Endothelial cell (in vitro differentiated cells): ENCODE data around the gene ZNF827. TPM values are rescaled to one million over a fixed set of nuclear protein-coding genes. Genes with fewer than 3 reads are reported as not detected.

ENCODE experiments used
- DNase-seq: peaks from one replicate; pipeline ENCODE4 v3.0.0; 2021; ENCODE audit warnings: low spot score
- H3K27ac Mint-ChIP-seq: one replicate; pipeline ENCODE4 v1.8.0; 2021; ENCODE audit warnings: mixed read lengths, inconsistent platforms; ENCODE audit not compliant: unreplicated experiment
- H3K27me3 Mint-ChIP-seq: one replicate; pipeline ENCODE4 v1.8.0; 2021; ENCODE audit warnings: mild to moderate bottlenecking, moderate library complexity, mixed read lengths, inconsistent platforms; ENCODE audit not compliant: unreplicated experiment
- H3K36me3 Mint-ChIP-seq: one replicate; pipeline ENCODE4 v1.8.0; 2021; ENCODE audit warnings: mild to moderate bottlenecking, low read depth, mixed read lengths, inconsistent platforms; ENCODE audit not compliant: unreplicated experiment
- H3K4me1 Mint-ChIP-seq: one replicate; pipeline ENCODE4 v1.8.0; 2021; ENCODE audit warnings: mild to moderate bottlenecking, mixed read lengths, inconsistent platforms; ENCODE audit not compliant: unreplicated experiment
- H3K4me3 Mint-ChIP-seq: one replicate; pipeline ENCODE4 v1.8.0; 2021; ENCODE audit warnings: mild to moderate bottlenecking, mixed read lengths, inconsistent platforms; ENCODE audit not compliant: unreplicated experiment
- H3K9me3 Mint-ChIP-seq: one replicate; pipeline ENCODE4 v1.8.0; 2021; ENCODE audit warnings: mixed read lengths, inconsistent platforms; ENCODE audit not compliant: unreplicated experiment
- total RNA-seq: library from RNA; stranded (reverse); fragmentation: NEBNext Ultra II Directional; extraction: Animal tissue kit (Norgen Biotek cat#: 25700); gene quantifications from one replicate; pipeline ENCODE4 v1.2.1, GENCODE V29; 2021; ENCODE audit not compliant: unreplicated experiment
- TF ChIP-seq, protein P1 (sequence below): fragments of 200-600 bp; sonication (generic); IDR thresholded peaks from one replicate; pipeline ENCODE4 v1.5.0; 2021; ENCODE audit warnings: antibody characterized with exemption; ENCODE audit not compliant: unreplicated experiment

Gene ZNF827
- total RNA-seq, 1 donor from 2014 or later, result 22.8 TPM

DNA sequence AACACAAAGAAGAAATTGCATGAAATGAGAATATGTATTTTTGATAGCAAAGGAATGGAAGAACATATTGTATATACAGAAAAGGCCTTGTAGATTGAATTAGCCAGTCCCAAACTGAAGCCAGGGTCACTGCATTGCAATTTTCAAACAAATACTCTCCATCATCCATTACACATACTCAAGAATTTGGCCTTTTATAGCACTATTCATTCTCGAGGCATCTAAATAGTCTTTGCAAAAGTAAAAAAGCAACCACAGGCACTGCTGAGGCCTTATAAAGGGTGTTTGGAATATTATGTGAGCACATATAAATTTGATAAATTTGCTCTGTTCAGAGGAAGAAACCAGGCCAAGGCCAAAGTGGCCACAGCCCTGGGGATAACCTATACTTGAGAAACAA lies 123.0 kb downstream of the ZNF827 start:
- Mint-ChIP-seq H3K9me3 (no peaks in the 10 kb centered on the region), H3K27me3 (no peaks in the 10 kb centered on the region), H3K36me3 (peaks cover 51% of the 10 kb centered on the region), H3K27ac (no peak overlapping the region), H3K4me1 (no peaks in the 10 kb centered on the region), H3K4me3 (no peak overlapping the region)
- no peak for DNase-seq
- TF ChIP-seq, protein P1, sequence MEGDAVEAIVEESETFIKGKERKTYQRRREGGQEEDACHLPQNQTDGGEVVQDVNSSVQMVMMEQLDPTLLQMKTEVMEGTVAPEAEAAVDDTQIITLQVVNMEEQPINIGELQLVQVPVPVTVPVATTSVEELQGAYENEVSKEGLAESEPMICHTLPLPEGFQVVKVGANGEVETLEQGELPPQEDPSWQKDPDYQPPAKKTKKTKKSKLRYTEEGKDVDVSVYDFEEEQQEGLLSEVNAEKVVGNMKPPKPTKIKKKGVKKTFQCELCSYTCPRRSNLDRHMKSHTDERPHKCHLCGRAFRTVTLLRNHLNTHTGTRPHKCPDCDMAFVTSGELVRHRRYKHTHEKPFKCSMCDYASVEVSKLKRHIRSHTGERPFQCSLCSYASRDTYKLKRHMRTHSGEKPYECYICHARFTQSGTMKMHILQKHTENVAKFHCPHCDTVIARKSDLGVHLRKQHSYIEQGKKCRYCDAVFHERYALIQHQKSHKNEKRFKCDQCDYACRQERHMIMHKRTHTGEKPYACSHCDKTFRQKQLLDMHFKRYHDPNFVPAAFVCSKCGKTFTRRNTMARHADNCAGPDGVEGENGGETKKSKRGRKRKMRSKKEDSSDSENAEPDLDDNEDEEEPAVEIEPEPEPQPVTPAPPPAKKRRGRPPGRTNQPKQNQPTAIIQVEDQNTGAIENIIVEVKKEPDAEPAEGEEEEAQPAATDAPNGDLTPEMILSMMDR, result no peak

DNA sequence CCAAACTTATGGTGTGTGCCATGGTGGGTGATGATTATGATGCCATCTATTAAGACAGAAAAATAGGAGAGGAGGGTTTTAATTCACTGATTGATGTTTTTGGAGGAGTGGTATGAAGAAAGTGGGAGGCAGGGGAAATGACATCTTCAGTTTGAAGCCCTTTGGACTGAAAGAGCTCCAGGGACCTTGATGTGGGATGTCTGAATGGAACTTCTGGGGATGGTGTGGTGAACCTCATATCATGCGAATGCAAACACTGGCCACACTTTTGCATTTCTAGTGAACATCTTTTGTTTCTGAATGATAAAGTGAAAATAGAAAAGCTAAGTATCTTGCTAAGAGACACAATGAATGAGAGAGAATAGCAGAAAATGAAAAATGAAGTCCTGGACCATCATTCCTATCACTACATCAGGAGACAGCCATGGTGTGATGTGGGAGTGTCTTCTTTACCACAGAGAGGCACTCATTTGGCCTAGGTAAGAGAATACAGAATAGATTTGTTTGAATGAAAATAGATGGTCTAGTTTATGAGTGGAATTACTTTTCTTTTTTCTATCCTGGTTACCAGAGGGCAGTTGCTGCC lies 123.5 kb downstream of the ZNF827 start:
- Mint-ChIP-seq H3K27me3 (no peaks in the 10 kb centered on the region), H3K36me3 (peaks cover 54% of the 10 kb centered on the region), H3K4me1 (no peaks in the 10 kb centered on the region), H3K4me3 (no peak overlapping the region), H3K27ac (no peak overlapping the region), H3K9me3 (no peaks in the 10 kb centered on the region)
- TF ChIP-seq, protein P1, result no peak
- DNase-seq, result no peak

GRCh38 chr4:145814246-145814645 lies 124.4 kb downstream of the ZNF827 start:
- H3K4me1 Mint-ChIP-seq, result no peaks in the 10 kb centered on the region
- no peaks in the 10 kb centered on the region for H3K9me3 Mint-ChIP-seq
- no peak for DNase-seq
- H3K27ac Mint-ChIP-seq, result no peak overlapping the region
- TF ChIP-seq, protein P1, result no peak
- H3K27me3 Mint-ChIP-seq, result peaks cover 4% of the 10 kb centered on the region
- peaks cover 54% of the 10 kb centered on the region for H3K36me3 Mint-ChIP-seq
- H3K4me3 Mint-ChIP-seq, result no peak overlapping the region

DNA sequence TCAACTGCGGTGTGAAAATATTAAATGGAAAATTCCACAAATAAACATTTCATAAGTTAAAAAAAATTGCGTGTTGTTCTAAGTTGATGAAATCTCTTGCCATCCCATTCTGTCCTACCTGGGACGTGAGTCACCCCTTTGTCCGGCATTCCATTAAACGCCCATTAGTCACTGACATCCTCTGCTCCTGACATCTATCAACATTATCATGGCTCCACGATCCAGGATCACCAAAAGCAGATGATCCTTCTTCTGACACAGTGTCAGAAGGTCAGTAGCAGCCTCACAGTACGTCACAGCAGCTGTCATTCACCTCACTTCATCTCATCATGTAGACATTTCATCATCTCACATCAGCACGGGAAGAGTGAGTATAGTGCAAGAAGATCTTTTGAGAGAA lies 125.7 kb downstream of the ZNF827 start:
- H3K4me1 Mint-ChIP-seq, result peaks cover 6% of the 10 kb centered on the region
- H3K27me3 Mint-ChIP-seq, result peaks cover 4% of the 10 kb centered on the region
- TF ChIP-seq, protein P1, result no peak
- H3K4me3 Mint-ChIP-seq, result no peak overlapping the region
- no peak for DNase-seq
- H3K36me3 Mint-ChIP-seq, result peaks cover 55% of the 10 kb centered on the region
- no peak overlapping the region for H3K27ac Mint-ChIP-seq
- H3K9me3 Mint-ChIP-seq, result no peaks in the 10 kb centered on the region

GRCh38 chr4:145808848-145809512 lies 129.6 kb downstream of the ZNF827 start:
- no peak overlapping the region for H3K27ac Mint-ChIP-seq
- no peak for DNase-seq
- peaks cover 21% of the 10 kb centered on the region for H3K4me1 Mint-ChIP-seq
- TF ChIP-seq, protein P1, result no peak
- H3K36me3 Mint-ChIP-seq, result peaks cover 43% of the 10 kb centered on the region
- H3K9me3 Mint-ChIP-seq, result no peaks in the 10 kb centered on the region
- H3K27me3 Mint-ChIP-seq, result peaks cover 4% of the 10 kb centered on the region
- no peak overlapping the region for H3K4me3 Mint-ChIP-seq
